Thyroid gland (tissue), 4 donors: ENCODE results near the gene RHEBL1.

Experiments used
- POLR2A ChIP-seq, 2 donors: fragments of 450-650 bp; IDR thresholded peaks; one replicate each; pipeline ENCODE4 v1.6.1; 2017; ENCODE audit warnings: antibody characterized with exemption in 2 of 2, mild to moderate bottlenecking in 2 of 2, moderate library complexity in 1 of 2
- TF ChIP-seq, protein P1 (sequence below), 6 experiments: fragments of 200-600 bp in 3 of 6; fragments of 450-650 bp in 3 of 6; sonication (generic) in 3 of 6; IDR thresholded peaks; one replicate each; pipeline ENCODE4 v1.5.1; 2016 to 2019; ENCODE audit warnings: antibody characterized with exemption in 6 of 6, mild to moderate bottlenecking in 2 of 6, inconsistent platforms in 1 of 6, moderate library complexity in 1 of 6

DNA sequence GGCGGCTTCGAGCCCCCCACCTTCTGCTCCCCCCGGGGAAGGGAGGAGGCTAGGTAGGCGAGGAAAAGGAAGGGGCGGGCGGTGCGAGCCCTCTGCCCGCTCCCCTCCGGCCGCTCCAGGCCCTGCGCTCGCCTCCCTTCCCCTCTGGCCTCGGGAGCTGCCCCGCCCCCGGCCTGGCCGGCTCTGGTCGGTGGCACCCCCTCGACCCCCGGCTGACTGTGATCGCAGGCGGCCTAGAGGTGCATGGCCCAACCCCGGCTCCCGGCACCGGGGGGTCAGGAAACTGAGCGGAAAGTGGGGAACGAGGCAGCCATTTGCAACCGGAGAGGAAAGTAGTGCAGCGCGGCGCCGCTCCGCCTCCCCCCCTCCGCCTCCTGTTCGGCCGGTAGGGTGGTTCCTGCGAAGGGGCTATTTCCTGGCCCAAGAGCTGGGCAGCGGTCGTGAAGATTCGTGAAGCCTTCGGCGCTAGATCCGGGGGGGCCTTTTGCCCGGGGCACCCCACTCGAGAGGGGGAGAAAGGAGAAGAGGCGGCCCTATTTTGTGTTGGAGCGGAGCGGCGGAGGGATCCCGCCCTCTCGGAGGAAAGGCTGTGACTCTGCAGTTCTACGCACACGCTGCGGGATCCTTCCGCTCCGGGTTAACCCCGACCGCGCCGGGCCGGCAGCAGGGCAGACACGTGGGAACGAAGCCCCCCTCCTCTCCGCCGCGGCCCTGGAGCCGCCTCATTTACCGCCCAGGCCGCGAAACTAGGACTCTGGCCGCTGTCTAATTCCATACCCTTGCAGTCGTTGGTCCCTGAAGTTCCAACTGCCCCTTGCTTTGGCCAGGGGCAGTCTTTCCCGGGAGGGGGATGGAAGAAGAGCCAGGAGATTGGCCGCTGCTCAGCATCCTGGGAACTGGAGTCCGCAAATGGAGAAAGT, 9.3 kb downstream of the RHEBL1 start, which contains the start of gene KMT2D:
- TF ChIP-seq, protein P1, sequence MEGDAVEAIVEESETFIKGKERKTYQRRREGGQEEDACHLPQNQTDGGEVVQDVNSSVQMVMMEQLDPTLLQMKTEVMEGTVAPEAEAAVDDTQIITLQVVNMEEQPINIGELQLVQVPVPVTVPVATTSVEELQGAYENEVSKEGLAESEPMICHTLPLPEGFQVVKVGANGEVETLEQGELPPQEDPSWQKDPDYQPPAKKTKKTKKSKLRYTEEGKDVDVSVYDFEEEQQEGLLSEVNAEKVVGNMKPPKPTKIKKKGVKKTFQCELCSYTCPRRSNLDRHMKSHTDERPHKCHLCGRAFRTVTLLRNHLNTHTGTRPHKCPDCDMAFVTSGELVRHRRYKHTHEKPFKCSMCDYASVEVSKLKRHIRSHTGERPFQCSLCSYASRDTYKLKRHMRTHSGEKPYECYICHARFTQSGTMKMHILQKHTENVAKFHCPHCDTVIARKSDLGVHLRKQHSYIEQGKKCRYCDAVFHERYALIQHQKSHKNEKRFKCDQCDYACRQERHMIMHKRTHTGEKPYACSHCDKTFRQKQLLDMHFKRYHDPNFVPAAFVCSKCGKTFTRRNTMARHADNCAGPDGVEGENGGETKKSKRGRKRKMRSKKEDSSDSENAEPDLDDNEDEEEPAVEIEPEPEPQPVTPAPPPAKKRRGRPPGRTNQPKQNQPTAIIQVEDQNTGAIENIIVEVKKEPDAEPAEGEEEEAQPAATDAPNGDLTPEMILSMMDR (IDR thresholded peaks at IDR 0.05): peak in 4 of 6 experiments; percentile 23 to 84 (median 51)
- peak in 1 of 2 donors; percentile 61 for TF ChIP-seq POLR2A (IDR thresholded peaks at IDR 0.05)
